OCI-LY3 (cell line): ENCODE results near the gene ISX.

Source experiments
- H2AFZ ChIP-seq: fragments of 200-600, 300-600 bp; shearing (Covaris generic); 2 replicates; pipeline ENCODE4 v1.6.0; 2014; ENCODE audit warnings: antibody characterized with exemption, low read depth, low read length
- H3K27ac ChIP-seq: fragments of 200-600, 300-600 bp; sonication (generic); 2 replicates; pipeline ENCODE4 v1.5.1; 2014; ENCODE audit warnings: mild to moderate bottlenecking, low read length, moderate library complexity, mixed read lengths
- H3K27me3 ChIP-seq: fragments of 200-600, 300-600 bp; sonication (generic); 2 replicates; pipeline ENCODE4 v1.6.1; 2014; ENCODE audit warnings: low read depth, low read length, mixed read lengths
- H3K36me3 ChIP-seq: fragments of 200-600, 300-600 bp; sonication (generic); replicated peaks from 2 replicates; pipeline ENCODE3; 2014; ENCODE audit warnings: low read depth, low read length, mixed read lengths
- H3K4me1 ChIP-seq: fragments of 300-600, 200-600 bp; sonication (generic); 2 replicates; pipeline ENCODE4 v1.6.1; 2014; ENCODE audit warnings: low read length, mixed read lengths
- H3K4me2 ChIP-seq: fragments of 200-600, 300-600 bp; sonication (generic); 2 replicates; pipeline ENCODE4 v1.6.1; 2014; ENCODE audit warnings: low read length, mixed read lengths
- H3K4me3 ChIP-seq: fragments of 300-600, 200-600 bp; sonication (generic); 2 replicates; pipeline ENCODE4 v1.5.1; 2014; ENCODE audit warnings: antibody characterized with exemption, mild to moderate bottlenecking, low read length, moderate library complexity
- H3K79me2 ChIP-seq: fragments of 300-600, 200-600 bp; shearing (Covaris generic); 2 replicates; pipeline ENCODE4 v1.6.1; 2014; ENCODE audit warnings: mild to moderate bottlenecking, low read length, mixed read lengths
- H3K9ac ChIP-seq: fragments of 300-600, 200-600 bp; shearing (Covaris generic); 2 replicates; pipeline ENCODE4 v1.6.0; 2014; ENCODE audit warnings: mild to moderate bottlenecking, low read length, moderate library complexity
- H3K9me3 ChIP-seq: fragments of 200-600, 300-600 bp; shearing (Covaris generic); 2 replicates; pipeline ENCODE4 v1.6.1; 2014; ENCODE audit warnings: low read length, mixed read lengths; ENCODE audit not compliant: insufficient read depth
- H4K20me1 ChIP-seq: fragments of 200-600, 300-600 bp; sonication (generic); 2 replicates; pipeline ENCODE4 v1.6.1; 2016; ENCODE audit warnings: low read length, mixed read lengths; ENCODE audit not compliant: insufficient read depth
- EZH2phosphoT487 ChIP-seq: fragments of 200-600 bp; shearing (Covaris generic); IDR thresholded peaks from 2 replicates; pipeline ENCODE4 v1.6.1; 2018; ENCODE audit warnings: antibody characterized with exemption, mixed run types, low read depth
- TF ChIP-seq, protein P1 (sequence below): fragments of 200-600, 300-600 bp; sonication (generic); IDR thresholded peaks from 2 replicates; pipeline ENCODE4 v1.5.1; 2014; ENCODE audit warnings: antibody characterized with exemption, low read length, low read depth

Gene ISX

DNA sequence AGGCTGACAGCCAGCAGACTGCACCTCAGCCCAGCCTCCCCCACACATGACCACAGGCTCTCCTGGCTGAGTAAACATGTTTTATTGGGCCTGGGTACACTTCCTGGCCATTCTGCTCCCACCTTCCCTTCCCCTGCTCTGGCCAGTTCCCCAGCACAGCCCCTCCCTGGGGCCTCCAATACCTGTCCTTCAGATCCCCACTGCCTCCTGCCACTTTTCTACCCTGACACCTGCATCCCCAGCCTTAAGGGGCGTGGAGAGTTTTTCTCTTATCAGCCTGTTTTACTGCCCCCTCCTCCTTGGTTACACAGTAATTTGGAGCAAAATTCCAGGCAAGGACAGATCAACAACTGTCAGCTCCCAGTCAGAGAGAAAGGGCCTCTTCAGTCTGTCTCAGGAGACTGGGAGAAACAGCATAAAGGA is at the start of gene ISX:
Gene ISX, plus strand, starts transcription at position 363 of the 423 bp plus-strand sequence. CDS start 930 bp downstream, outside the sequence.
- Histone ChIP-seq H3K4me1 (peaks cover 9% of the 10 kb centered on the region), H3K9ac (no peak within 1 kb of the TSS), H3K36me3 (no peaks in the 10 kb centered on the region), H3K27ac (no peak within 1 kb of the TSS), H3K9me3 (no peaks in the 10 kb centered on the region), H3K4me3 (no peak within 1 kb of the TSS), H3K27me3 (no peaks in the 10 kb centered on the region), H4K20me1 (no peaks in the 10 kb centered on the region), H3K79me2 (no peaks in the 10 kb centered on the region), H2AFZ (no peak within 1 kb of the TSS), H3K4me2 (no peak within 1 kb of the TSS)
- TF ChIP-seq, protein P1, sequence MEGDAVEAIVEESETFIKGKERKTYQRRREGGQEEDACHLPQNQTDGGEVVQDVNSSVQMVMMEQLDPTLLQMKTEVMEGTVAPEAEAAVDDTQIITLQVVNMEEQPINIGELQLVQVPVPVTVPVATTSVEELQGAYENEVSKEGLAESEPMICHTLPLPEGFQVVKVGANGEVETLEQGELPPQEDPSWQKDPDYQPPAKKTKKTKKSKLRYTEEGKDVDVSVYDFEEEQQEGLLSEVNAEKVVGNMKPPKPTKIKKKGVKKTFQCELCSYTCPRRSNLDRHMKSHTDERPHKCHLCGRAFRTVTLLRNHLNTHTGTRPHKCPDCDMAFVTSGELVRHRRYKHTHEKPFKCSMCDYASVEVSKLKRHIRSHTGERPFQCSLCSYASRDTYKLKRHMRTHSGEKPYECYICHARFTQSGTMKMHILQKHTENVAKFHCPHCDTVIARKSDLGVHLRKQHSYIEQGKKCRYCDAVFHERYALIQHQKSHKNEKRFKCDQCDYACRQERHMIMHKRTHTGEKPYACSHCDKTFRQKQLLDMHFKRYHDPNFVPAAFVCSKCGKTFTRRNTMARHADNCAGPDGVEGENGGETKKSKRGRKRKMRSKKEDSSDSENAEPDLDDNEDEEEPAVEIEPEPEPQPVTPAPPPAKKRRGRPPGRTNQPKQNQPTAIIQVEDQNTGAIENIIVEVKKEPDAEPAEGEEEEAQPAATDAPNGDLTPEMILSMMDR, result no peak

DNA sequence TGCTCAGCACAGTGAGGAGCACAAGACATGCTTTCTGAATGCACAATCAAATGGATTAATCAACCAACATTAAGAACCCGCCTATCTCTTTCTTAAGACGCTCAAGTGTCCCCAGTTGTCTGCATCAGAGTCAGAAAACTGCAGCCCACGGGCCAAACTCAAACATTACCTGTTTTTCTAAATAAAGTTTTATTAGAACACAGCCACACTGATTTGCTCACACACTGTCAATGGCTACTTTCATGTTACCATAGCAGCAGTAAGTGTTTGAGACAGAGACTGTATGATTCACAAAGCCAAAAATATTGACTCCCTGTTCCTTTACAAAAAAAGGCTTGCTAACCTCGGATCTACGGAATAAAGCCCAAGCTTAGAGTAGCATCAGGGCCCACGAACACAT is 49.0 kb upstream of the ISX start:
- H3K27ac ChIP-seq, result no peak overlapping the region
- no peaks in the 10 kb centered on the region for H3K79me2 ChIP-seq
- no peaks in the 10 kb centered on the region for H4K20me1 ChIP-seq
- H3K27me3 ChIP-seq, result peaks cover 11% of the 10 kb centered on the region
- H3K4me2 ChIP-seq, result no peak overlapping the region
- H3K9ac ChIP-seq, result no peak overlapping the region
- TF ChIP-seq, protein P1, result no peak
- no peak for TF ChIP-seq EZH2phosphoT487
- no peaks in the 10 kb centered on the region for H3K4me1 ChIP-seq
- H3K4me3 ChIP-seq, result no peak overlapping the region
- no peaks in the 10 kb centered on the region for H3K36me3 ChIP-seq
- no peak overlapping the region for H2AFZ ChIP-seq
- H3K9me3 ChIP-seq, result no peaks in the 10 kb centered on the region

DNA sequence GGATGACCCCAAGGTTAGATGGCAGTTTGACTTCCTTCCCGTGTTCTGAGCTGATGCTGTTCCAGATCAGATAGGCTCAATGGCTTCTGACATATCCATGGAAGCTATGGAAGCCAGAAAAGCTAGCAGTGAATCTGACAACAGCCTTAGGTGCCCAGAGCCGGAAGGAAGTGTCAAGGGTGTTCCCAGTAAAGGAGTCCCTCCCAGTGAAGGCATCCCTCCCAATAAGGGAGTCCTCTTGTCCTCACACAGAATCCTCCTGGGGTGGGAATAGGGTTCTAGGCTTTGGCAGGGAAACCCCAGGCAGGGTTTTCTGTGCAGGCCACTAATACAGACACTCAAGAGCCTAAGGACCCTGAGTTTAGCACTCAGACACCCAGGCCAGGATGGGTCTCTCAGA is 47.0 kb upstream of the ISX start:
- H3K27me3 ChIP-seq, result peaks cover 11% of the 10 kb centered on the region
- H3K27ac ChIP-seq, result no peak overlapping the region
- H2AFZ ChIP-seq, result no peak overlapping the region
- TF ChIP-seq EZH2phosphoT487, result no peak
- TF ChIP-seq, protein P1, result no peak
- no peaks in the 10 kb centered on the region for H3K79me2 ChIP-seq
- H3K4me3 ChIP-seq, result no peak overlapping the region
- H4K20me1 ChIP-seq, result no peaks in the 10 kb centered on the region
- no peak overlapping the region for H3K9ac ChIP-seq
- H3K4me2 ChIP-seq, result no peak overlapping the region
- H3K4me1 ChIP-seq, result peaks cover 3% of the 10 kb centered on the region; the same call in 1 of the 2 replicates
- no peaks in the 10 kb centered on the region for H3K9me3 ChIP-seq
- no peaks in the 10 kb centered on the region for H3K36me3 ChIP-seq

DNA sequence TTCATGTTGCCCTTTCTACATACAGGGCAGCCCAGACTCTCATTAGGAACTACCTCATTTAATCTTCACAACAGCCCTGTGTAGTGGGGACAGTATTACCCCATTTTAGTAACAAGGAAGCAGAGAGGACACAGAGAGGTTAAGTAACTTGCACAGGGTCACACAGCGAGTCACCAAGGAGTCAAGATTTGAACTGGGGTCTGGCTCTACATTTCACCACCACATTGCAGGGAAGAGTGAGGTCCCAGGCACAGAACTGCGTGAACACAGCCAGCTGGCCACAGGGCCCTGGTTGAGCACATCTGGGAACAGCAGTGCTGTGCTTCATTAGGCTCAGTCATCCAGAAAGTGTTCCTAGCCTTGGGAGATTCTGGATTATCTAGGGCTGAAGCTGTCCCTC is 45.4 kb upstream of the ISX start:
- no peak for TF ChIP-seq EZH2phosphoT487
- H3K9ac ChIP-seq, result no peak overlapping the region

DNA sequence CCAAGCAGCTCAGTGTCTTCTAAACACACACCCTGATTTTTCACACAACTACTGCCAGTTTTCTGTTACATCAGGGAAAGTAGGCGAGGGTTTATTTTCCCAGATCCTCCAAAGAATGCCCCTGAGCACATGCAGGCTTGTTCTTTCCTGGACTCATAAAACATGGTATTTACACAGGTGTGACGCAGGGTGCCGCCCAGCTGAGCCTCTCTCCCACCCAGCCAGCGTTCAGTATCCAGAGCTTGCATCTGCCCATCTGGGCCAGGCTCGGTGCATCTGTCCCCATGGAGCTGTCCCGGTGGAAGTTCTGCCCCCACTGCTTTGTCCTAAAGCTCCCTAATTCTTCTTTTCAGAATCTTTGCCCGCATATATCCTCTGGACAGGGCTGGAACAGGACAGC is 44.8 kb upstream of the ISX start:
- Histone ChIP-seq H3K4me3 (no peak overlapping the region), H3K27me3 (peaks cover 11% of the 10 kb centered on the region)

More for the DNA sequence above, 45.4 kb upstream of the ISX start:
- Histone ChIP-seq H3K4me3 (no peak overlapping the region), H3K79me2 (no peaks in the 10 kb centered on the region), H2AFZ (no peak overlapping the region), H4K20me1 (no peaks in the 10 kb centered on the region), H3K4me1 (peaks cover 6% of the 10 kb centered on the region), H3K4me2 (no peak overlapping the region), H3K9me3 (no peaks in the 10 kb centered on the region), H3K27me3 (peaks cover 11% of the 10 kb centered on the region), H3K36me3 (no peaks in the 10 kb centered on the region), H3K27ac (no peak overlapping the region)

More for the DNA sequence above, 44.8 kb upstream of the ISX start:
- no peak overlapping the region for H3K27ac ChIP-seq
- H2AFZ ChIP-seq, result no peak overlapping the region
- H3K9me3 ChIP-seq, result no peaks in the 10 kb centered on the region
- TF ChIP-seq, protein P1, result no peak
- TF ChIP-seq EZH2phosphoT487, result no peak
- H3K4me1 ChIP-seq, result peaks cover 6% of the 10 kb centered on the region
- no peaks in the 10 kb centered on the region for H3K79me2 ChIP-seq
- H3K36me3 ChIP-seq, result no peaks in the 10 kb centered on the region
- H3K4me2 ChIP-seq, result no peak overlapping the region
- no peak overlapping the region for H3K9ac ChIP-seq
- H4K20me1 ChIP-seq, result no peaks in the 10 kb centered on the region
